GM18507 (cell line): Measurements from ENCODE around the gene ZNF862.

ENCODE experiments used
- DNase-seq: peaks from one replicate; pipeline ENCODE4 v3.0.0; 2011; ENCODE audit warnings: low read depth; ENCODE audit not compliant: insufficient read length; ENCODE audit errors: extremely low spot score
- FAIRE-seq: peaks from 2 replicates; lab custom pipeline; 2011; peaks lifted over from hg19 to GRCh38; lab: Jason Lieb, UNC

The ZNF862 gene

GRCh38 chr7:149860821-149861727 is 22.9 kb downstream of the ZNF862 start:
- DNase-seq = no peak

GRCh38 chr7:149861728-149862045 is 23.5 kb downstream of the ZNF862 start:
- DNase-seq (no peak), FAIRE-seq (no peak)

More at GRCh38 chr7:149860821-149861727, 22.9 kb downstream of the ZNF862 start:
- no peak for FAIRE-seq

GRCh38 chr7:149862156-149862555 is 24.0 kb downstream of the ZNF862 start:
- FAIRE-seq (no peak), DNase-seq (no peak)

- FAIRE-seq (no peak), DNase-seq (no peak)
These were observed 25.3 kb downstream of the ZNF862 start for GRCh38 chr7:149863500-149863899.

- no peak for DNase-seq
- no peak for FAIRE-seq
These were observed 25.8 kb downstream of the ZNF862 start for GRCh38 chr7:149864023-149864422.

- DNase-seq (no peak), FAIRE-seq (no peak)
These were observed 26.6 kb downstream of the ZNF862 start for GRCh38 chr7:149864751-149865150.

- DNase-seq (no peak), FAIRE-seq (peak; percentile 69)
These were observed 27.3 kb downstream of the ZNF862 start for GRCh38 chr7:149865437-149865836.

- DNase-seq = no peak
- FAIRE-seq = no peak
These were observed 28.1 kb downstream of the ZNF862 start for GRCh38 chr7:149866139-149866778.

GRCh38 chr7:149866779-149867447 is 28.7 kb downstream of the ZNF862 start:
- DNase-seq (no peak), FAIRE-seq (no peak)

GRCh38 chr7:149867762-149868622 is 29.8 kb downstream of the ZNF862 start:
- FAIRE-seq = no peak
- no peak for DNase-seq

- FAIRE-seq = no peak
- no peak for DNase-seq
These were observed 30.6 kb downstream of the ZNF862 start for GRCh38 chr7:149868623-149869290.

GRCh38 chr7:149869291-149869650 is 31.1 kb downstream of the ZNF862 start:
- FAIRE-seq (no peak), DNase-seq (no peak)

GRCh38 chr7:149869867-149870266 is 31.7 kb downstream of the ZNF862 start:
- DNase-seq = no peak
- no peak for FAIRE-seq

GRCh38 chr7:149870274-149870673 is 32.1 kb downstream of the ZNF862 start:
- no peak for DNase-seq
- no peak for FAIRE-seq

GRCh38 chr7:149870701-149871483 is 32.7 kb downstream of the ZNF862 start:
- FAIRE-seq = no peak
- DNase-seq = no peak

- FAIRE-seq = no peak
These were observed 33.4 kb downstream of the ZNF862 start for GRCh38 chr7:149871576-149871975.

GRCh38 chr7:149872419-149873073 is 34.4 kb downstream of the ZNF862 start:
- DNase-seq (no peak), FAIRE-seq (peak; percentile 50)

More at GRCh38 chr7:149871576-149871975, 33.4 kb downstream of the ZNF862 start:
- DNase-seq = no peak
